HL-60/S4 treated with retinoic acid at 250 ng/mL for 4 days and 3 days (cell line): ENCODE measurements around the gene SYTL2.

Experiments used
- in situ Hi-C: fragments of 300-500 bp; cut with MboI; formaldehyde crosslinking; loops from 2 replicates; pipeline ENCODE4 v1.7.0; 2022; ENCODE audit warnings: low sequenced_read_pairs

The SYTL2 gene

DNA sequence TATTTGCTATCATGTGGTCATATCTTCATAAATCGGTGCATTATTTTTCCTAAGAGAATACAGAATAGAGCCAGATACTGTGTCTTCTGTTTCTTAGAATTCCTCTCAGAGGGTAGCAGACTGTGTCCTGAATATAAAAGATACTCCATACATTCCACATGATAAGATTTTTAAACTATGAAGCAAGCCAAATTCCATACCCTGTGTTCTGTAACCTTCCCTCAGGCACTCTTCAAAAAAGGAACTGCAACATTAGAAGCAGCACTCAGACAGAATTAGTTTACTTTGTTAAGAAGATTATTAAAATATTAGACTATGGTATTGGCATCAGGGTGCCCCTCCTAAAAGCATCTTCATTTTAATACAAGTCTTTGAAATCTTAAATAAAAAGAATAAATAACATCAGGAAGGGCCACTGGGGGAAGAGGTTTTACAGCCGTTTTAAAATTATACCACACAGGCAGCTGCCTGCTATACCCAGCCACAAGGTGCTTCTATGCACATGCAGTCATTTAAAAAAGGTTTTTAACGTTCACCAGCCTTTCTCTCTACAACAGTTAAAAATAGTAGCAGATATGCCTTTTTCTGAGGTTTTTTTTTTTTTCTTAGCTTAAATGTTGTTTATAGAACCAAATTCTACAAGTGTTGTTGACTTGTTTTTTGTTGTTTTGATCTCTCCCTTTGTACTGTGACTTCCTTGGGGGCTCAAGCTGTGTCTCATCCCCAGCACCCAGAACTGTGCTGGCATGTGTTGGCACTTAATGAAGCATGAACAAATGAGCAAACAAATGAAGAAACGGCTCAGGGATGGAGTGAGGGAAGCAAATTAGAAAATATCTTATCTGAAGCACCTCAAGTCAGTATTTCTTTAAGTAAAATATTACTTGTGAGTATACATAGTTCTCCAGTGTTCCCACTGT, 70.2 kb downstream of the SYTL2 start:
- in situ Hi-C loops, result no loop called here

DNA sequence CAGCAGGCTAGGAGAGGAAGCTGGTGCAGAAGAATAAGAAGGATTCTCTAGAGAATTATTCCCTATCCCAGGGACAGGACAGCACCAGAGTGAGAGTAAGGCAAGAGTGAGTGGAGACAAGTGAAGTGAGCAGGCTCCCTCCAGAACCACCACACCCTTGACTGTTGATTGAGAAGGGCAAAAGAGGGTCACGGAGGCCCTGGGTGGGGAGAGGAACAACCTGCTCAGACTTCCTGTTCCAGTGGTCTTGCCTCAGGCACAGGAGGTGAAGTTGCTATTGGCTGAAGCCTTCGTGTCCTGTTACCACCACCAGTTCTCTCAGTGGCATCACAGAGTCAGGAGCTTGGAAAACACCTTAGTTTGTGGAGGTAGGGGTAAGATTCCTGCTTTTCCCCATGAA, 73.2 kb downstream of the SYTL2 start:
- in situ Hi-C loops, result no loop called here

DNA sequence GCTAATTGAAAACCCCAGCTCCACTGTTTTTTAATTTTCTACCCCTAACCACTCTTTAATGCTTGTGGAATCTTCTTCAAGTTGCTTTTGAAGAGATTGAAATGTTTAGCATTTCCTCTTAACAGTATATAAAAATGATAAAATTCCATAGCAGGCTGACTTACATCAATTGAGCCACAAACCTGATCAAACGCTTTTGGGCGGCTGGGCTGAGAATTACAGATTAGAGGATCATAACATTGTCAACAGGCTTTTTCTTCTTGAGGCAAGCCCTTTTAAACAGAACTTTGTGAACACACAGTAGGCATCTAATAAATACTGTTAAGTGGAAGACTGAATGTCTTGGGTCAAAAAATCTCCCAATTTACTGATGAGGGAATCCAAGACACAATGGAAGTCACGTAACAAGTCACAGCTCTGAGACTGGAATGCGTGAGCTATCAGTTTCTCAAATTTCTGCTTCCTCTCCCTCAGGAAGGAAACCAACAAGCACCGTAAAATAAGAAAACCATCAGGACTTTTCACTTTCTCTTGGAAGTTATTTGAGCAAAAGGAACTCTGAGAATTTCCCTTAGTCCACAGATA, 75.0 kb downstream of the SYTL2 start:
- in situ Hi-C loops, result no loop called here

DNA sequence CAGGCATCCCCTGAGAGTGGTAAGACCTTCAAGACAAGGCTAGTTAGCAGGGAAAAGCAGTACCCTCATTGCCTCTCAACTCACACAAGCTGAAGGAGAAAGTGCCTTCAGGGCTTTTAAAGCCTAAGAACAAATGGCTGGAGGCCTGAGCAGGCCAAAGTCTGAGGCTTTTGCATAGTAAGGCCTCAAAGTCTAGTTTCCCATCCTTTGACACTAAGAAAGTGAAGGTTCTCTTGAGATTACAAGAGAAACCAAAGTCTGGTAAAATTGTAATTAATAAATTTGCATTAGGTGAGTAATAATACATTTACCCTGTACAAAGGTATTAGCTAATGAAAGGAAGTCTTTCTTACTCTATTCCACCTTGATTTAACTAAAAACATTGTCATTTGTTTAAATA, 78.0 kb downstream of the SYTL2 start:
- in situ Hi-C loops, result no loop called here

DNA sequence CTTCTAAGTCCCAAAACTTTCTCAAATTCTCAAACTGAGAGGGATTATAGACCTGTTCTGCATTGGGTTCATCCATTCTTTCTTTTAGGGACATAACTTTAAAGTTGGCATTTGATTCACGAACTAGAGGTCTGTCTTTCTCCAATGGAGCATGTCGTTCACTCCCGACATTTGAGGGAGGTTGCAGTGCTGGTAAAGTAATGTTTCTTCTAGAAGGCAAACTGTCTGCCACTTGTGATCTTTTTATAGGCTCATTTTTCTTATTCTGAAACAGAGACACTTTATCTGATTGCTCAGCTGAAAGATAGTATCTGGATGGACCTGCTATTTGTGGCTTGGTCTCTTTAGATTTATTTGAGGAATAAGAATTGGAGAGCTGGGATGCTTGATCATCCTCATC, 84.6 kb downstream of the SYTL2 start:
- in situ Hi-C loops, result no loop called here

DNA sequence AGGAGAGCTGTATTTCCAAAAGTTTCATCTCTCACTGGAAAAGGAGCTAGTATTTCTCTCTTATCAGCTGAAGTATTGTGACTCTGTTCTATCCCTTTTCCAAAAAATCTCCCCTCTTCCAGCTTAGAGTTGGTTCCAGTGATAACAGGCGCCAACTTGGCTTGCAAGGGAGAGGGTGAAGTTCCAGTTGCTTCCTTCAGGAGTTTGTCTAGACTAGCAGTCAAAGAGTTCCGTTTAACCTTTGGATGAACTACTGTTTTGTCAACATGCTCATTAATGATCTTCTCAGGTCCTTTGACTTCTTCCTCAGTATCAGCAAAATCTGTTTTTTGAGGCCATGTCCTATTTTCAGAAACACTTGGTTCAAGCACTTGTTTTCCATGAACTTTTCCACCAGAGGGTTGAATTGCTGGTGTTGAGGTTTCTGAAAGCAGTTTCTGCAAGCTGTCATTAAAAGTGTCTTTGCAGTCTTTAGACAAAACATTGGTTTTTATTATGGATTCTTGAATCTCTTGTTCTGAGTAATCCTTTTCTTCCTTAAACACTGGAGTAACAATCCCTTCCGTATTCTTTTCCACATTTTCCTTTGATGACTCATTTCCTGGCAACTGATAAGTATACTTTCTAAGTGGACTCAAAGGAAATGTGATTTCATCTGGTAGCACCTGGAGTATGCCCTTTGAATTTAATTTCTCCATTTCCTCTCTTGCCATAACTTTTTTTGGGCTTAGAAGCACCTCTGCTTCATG, 85.3 kb downstream of the SYTL2 start:
- in situ Hi-C loops, result no loop called here

DNA sequence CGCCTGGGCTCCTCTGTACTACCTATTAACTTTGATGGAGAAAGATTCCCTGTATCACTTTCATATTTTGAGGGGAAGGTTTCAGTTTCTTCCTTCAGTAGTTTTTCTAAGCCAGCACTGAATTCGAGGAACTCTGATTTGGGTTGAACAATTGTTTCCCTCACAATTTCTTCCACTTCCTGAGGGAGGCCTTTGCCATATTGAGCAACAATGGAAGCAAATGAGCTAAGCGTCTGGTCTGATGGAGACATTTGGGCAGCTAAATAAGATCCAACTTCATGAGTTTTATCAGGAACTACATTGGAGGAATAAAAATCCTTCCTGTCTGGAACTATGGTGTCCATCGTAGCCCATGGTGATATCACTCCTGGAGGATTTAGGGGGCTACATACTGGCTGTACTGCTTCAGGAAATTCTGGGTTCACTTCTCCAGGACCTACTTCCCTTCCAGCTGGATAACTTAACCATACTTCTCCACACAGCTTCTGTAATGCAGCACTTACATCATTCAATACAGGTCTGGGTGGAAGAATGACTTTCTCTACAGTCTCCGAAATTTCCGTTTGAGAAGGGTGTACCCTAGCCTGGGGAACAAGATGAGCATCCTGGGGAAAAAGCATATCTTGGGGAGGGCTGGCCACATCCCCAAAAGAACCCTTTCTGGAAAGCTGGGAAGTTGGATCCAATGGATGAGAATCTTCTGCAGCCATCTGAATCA, 86.0 kb downstream of the SYTL2 start:
- in situ Hi-C loops, result no loop called here

DNA sequence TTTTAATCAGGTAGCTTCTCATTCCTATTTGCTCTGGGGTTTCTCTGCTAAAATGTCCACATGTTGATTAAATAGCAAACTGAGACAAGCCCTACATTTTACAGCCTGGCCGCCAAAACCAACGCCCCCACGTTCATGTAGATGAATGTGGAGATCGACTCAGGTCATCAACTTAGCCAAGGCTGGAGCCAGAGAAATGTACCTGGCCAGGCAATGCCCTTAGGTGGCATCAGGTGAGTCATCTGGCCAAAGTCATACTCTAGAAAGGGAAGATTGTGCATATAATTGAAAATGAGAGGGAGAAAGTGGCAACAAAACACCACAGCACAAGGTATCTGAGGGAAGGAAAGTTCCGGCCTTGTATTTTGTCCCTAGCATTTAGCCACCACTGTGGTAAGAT, 87.9 kb downstream of the SYTL2 start:
- in situ Hi-C loops, result no loop called here

DNA sequence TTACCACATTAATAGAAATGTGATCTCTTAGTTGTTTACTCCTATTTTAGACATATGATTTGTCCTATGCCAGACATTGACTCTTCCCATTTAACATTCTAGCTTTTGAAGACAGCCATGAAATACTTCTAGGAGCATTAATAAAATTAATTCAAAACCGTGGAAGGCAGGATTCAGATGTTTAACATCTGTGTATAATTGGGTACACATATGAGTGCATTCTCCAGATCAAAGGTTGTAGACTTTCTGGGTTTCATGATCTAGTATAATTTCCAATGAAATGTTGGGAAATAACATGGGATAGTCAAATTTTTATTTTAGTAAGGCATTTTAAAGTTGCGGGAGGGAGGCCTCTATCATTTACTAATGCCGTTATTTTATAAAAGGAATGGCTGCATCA, 89.8 kb downstream of the SYTL2 start:
- in situ Hi-C loops, result no loop called here

DNA sequence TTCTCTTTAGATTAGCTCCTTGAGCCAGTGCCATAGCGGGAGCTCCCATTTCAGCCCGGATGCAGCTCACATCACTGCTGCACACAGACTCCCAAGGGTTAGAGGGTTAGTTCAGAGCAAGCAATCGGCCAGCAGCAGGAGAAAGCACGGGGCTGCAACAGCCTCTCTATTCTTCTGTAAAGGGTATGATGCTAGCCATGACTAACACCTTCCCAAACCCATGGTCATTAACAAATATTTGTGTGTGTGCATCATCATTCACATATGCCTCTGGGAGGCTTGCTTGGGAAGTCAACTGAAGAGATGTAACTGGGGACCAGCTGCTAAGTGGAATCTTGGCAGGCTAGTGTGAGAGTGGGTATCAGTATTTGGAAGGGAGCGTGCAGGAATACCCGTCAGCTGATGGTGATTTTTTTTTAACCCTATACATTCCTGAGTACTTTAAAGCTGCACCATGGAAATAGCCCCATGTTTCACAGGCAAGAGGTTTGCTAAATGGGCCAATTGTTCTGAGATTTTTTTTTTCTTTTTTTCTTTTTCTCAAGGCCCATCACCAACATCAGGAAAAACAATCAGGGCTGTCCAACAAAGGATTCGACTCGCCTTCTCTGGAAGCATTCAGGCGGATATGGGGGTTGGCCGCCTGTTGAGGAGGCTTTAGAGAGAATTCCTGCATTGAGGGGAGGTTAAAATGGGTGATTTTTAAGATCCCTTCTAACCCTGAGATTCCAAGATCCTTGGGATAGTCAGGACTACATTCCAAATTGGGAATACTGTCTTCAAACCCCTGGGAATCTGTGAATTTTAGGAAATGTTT, 91.7 kb downstream of the SYTL2 start:
- in situ Hi-C loops, result no loop called here

DNA sequence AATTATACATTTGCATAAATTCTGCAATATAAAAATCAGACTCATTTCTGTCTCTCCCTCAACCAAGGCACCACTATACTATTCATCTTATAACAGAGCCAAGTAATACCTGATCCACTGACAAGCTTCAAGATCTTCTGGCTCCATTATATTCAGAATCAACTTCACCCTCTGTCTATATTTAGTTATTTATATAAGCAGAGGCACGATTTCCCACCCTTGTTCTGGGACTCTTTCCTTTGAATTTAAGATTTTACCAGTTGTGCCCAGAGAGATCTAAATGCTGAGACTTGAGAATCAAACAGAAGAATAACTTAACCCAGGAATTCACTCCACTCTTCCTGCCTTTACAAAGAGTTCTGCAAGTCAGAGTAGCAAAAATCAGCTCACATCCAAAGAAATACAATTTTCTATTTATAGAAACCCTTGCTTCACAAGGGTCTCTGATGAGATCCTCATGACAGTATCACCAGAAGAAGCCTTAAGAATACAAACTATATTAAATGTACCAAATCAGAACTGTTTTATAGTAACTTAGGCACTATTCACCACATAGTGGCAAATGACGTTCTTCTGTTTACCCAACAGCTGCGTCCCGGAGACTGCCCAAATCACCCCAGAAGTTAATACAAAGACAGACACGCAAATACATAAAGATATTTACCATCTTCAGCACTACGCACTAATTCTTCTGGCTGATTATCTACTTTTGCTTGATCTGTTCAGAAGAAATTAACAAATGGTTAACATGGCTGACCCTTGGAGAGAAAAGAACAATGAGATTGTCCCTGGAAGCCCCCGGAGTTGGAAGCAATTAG, 92.6 kb downstream of the SYTL2 start:
- in situ Hi-C loops, result no loop called here

DNA sequence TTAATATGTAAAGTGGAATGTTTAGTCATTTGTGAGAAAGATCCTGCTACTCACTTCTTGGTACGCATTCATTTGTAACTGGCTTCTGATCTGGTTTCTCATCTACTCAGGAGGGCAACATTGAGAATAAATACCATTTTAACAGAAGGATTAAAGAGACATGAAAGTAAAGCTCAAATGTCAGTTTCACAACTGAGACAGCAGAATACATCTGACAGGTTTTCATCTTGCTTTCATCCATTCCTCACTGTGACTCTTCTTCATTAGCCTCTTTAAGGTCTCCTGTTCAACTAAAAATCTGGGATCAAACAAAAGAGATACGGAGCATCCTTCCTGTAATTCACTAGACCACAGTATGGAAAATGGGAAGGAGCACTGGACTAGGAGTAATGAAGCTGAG, 93.5 kb downstream of the SYTL2 start:
- in situ Hi-C loops, result no loop called here

DNA sequence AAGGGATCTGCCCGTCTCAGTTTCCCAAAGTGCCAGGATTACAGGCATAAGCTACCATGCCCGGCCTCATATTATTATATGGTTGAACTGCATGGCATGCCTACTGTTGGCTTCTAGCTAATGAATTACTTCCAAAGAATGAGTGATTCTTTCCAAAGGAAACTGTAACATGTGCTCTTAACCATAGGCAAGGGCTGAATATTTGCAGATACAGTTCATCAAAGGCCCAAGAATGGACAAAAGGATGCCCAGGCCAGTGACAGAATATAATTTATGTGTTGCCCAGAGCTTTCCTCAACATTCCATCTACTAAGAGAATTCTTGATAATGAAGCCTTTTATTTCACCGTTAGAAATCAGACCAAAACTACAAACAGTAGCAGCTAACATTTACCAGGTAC, 98.0 kb downstream of the SYTL2 start:
- in situ Hi-C loops, result no loop called here

DNA sequence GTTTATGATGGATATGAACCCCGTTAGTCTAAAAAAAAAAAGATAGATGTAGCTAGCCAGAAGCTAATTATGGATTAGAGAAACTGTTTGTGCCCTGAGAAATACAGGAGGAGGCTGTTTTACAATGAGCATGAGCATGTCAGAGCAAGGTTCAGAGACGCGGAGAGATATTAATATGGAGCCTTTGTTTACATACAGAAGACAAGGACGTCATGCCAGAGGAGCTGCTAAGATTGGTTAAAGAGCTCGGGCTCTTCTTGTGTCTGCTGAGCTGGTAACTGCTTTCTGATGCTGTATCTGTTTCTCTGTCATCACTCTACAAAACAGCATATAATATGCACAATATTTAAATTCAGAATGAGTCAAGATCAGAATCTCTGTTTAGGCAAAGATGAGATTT, 100.0 kb downstream of the SYTL2 start:
- in situ Hi-C loops, result no loop called here

DNA sequence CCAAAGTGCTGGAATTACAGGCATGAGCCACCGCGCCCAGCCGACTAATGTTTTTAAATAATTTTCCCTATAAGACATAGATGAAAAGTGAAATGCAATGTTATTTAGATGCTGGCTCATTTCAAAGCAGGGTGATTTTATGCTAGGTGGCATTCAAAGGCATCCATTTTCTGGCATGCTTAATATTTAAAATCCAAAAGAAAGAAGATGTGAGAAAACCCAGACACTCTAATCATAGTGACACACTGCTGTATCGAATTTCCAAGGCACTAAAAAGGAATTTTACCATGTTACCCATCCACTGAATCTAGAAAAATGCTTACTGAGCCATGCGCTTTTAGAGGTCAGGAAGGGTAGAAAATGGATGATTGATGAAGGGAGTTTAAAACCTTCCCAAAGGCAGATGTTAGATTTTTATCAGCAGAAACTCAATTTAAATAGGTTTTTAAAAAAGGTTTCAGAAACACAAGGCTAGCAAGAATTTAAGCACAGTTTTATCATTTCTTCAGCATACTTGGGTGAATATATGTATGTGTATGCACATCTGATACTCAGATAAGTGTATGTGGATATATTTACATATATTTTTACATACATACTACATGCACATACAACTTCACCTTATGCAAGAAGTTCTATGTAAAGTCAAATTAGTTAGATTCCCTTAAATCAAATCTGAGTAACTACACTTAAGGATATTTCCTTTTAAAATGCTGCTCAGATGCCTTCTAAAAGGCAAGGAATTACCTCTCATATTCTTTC, 100.8 kb downstream of the SYTL2 start:
- in situ Hi-C loops, result no loop called here

DNA sequence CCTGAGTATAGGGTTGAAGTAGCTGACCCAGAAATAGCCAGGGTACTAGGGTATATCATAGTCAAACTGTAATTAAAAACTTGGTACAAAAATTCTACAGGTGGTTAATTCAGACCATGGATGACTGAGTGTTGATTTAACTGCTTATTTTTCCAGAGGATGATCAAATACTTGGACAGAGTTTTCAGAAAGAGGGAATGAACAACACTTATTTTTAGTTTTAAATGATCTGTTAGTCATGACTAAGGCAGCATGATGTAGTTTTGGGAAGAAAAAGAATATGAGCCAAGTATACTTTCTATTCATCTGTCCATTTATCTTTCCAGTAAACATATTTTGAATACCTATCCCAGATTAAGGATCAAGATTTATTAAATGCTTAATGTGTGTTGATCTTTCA, 105.1 kb downstream of the SYTL2 start:
- in situ Hi-C loops, result no loop called here

DNA sequence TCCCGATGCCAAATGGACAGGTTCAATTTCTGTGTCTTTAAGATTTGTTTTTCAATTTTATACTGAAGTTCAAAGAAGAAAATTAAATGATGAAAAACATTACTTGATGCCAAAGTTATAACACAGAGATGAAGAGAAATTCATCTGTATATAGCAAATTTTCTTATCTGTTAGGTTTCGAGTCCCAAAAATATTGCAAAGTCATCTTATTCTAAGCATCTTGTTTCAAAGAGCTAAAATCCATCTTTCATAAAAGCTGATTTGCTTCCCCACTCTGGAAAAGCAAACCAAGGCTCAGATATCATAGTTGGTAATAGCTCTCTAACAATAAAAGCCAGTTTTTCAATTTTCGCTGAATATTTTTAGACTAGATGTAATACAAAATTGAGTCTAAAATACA, 106.0 kb downstream of the SYTL2 start:
- in situ Hi-C loops, result no loop called here

DNA sequence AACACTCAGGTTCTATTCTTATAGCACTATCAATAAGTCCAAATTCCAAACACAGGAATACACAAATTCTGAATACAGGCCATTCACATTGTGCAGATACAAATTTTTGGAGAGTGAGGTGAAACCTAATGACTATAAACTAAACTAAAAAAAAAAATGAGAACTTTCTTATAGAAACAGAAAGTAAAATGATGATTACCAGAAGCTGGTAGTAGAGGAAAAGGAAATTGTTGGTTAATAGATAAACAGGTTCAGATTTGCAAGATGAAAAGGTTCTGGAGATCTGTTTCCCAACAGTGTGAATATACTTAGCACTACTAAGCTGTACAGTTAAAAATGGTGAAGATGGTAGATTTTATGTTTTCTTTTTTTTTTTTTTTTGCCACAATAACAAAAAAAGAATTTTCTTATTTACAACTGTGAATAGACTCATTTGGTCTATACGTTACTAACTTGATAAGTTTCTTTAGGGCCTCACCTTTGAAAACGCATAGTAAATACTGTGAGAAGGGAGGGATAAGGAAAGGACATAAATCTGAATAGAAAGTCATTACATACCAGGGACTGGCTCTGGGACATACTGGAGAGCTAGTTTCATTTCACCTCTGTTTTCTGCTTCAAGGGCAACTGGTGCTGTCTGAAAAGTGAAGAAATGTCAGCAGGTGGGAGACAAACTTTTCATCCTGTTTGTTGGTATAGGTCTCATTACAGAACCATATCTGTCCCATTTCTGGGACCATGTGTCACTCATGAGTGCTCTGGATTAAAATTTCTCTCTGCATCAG, 110.8 kb downstream of the SYTL2 start:
- in situ Hi-C loops, result no loop called here
